ENCODE results near the gene SLC6A18. TPM values are rescaled to one million over a fixed set of nuclear protein-coding genes. Genes with fewer than 3 reads are reported as not detected.

The SLC6A18 gene
- total and polyA plus RNA-seq, 2 of the 13 experiments (the other 11 are each of a cell fraction or from before 2014, with no cell fraction given), result not detected

DNA sequence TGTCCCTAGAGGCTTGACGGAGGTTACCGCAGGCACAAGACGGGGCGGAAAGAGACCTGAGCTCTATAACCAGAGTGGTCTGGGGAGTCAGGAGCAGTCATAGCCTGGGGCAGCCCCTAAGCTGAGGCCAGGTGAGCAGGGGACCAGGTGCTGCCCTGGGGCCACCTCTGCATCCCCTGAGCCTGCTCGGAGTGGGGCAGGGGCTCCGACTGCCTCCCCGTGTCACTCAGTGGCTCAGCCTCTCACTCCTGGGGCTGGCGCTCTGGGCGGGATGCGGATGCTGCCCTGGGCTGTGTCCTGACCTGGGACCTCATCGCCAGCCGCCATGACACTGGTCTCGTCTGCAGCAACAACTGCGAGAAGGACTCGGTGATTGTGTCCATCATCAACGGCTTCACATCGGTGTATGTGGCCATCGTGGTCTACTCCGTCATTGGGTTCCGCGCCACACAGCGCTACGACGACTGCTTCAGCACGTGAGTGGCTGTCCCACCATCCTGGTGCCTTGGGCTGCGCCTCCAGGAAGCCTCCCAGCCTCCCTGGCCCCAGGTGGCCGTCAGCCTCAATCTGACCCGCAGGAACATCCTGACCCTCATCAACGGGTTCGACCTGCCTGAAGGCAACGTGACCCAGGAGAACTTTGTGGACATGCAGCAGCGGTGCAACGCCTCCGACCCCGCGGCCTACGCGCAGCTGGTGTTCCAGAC is 8.8 kb upstream of the SLC6A18 start (continued):
- TF ChIP-seq ZNF766 (CRISPR knock-in tag; IDR thresholded peaks at IDR 0.05; ENCODE audit: borderline replicate concordance) (no peak), SRSF1 (optimal IDR thresholded peaks at IDR 0.05; ENCODE audit: low read depth, low read length) (no peak), NR1H2 (CRISPR knock-in tag; IDR thresholded peaks at IDR 0.05; ENCODE audit: borderline replicate concordance, low read depth) (no peak), ZNF552 (CRISPR knock-in tag; IDR thresholded peaks at IDR 0.05; ENCODE audit: borderline replicate concordance) (no peak), SRSF9 (IDR thresholded peaks at IDR 0.05; ENCODE audit: borderline replicate concordance, insufficient read depth, low read depth, low read length, poor library complexity, severe bottlenecking) (no peak), ZNF615 (CRISPR knock-in tag; IDR thresholded peaks at IDR 0.05; ENCODE audit: borderline replicate concordance) (no peak), ZBTB7A (CRISPR knock-in tag; IDR thresholded peaks at IDR 0.05) (no peak), FOSL2 (CRISPR knock-in tag; IDR thresholded peaks at IDR 0.05) (no peak)
- TF ChIP-seq, protein P1, sequence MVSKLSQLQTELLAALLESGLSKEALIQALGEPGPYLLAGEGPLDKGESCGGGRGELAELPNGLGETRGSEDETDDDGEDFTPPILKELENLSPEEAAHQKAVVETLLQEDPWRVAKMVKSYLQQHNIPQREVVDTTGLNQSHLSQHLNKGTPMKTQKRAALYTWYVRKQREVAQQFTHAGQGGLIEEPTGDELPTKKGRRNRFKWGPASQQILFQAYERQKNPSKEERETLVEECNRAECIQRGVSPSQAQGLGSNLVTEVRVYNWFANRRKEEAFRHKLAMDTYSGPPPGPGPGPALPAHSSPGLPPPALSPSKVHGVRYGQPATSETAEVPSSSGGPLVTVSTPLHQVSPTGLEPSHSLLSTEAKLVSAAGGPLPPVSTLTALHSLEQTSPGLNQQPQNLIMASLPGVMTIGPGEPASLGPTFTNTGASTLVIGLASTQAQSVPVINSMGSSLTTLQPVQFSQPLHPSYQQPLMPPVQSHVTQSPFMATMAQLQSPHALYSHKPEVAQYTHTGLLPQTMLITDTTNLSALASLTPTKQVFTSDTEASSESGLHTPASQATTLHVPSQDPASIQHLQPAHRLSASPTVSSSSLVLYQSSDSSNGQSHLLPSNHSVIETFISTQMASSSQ (IDR thresholded peaks at IDR 0.05; ENCODE audit: low read depth), result no peak
- TF ChIP-seq, protein P1 (CRISPR knock-in tag; IDR thresholded peaks at IDR 0.05; ENCODE audit: borderline replicate concordance), result no peak

All from HepG2 (cell line).